Vein endothelial cell (primary cell): ENCODE results near the gene PLA1A. TPM values are rescaled to one million over a fixed set of nuclear protein-coding genes. Genes with fewer than 3 reads are reported as not detected.

Source experiments
- total RNA-seq: library from RNA; depleted of rRNA; stranded (reverse); fragments of >200 nt; gene quantifications from 2 replicates; pipeline ENCODE4 v1.2.3, GENCODE V29; 2012

PLA1A gene, protein sequence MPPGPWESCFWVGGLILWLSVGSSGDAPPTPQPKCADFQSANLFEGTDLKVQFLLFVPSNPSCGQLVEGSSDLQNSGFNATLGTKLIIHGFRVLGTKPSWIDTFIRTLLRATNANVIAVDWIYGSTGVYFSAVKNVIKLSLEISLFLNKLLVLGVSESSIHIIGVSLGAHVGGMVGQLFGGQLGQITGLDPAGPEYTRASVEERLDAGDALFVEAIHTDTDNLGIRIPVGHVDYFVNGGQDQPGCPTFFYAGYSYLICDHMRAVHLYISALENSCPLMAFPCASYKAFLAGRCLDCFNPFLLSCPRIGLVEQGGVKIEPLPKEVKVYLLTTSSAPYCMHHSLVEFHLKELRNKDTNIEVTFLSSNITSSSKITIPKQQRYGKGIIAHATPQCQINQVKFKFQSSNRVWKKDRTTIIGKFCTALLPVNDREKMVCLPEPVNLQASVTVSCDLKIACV
- total RNA-seq: 0.96 and 1.3 TPM in 2 replicates

DNA sequence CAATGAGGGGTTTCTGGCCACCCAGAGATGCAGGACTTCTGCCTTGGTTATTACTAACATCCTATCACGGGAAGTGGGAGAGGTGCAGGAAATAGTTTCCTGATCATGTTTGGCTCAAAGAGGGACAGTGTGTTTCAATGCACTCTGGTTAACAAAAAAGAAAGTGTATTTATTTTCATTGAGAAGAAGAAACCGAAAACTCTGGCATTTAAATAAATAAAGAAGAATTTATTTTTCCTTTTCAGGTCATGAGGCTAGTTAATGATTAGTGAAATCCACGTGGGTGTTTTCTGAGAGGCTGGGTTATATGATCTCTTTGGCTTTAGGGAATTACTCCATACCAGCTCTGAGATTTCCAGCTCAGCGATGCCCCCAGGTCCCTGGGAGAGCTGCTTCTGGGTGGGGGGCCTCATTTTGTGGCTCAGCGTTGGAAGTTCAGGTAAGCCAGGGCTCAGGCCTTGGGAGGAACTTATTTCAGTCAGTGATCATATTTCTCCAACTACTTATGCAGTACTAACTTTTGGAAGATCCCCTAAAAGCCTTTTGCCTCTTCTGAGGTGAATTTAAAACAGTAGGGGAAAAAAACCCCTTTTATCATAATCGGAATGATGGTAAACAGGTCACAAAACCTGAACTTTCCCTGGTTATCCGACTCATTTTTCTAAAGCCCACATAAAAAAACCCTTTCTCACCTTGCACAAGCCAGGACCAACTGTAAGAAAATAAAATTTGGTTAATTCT is at the start of gene PLA1A:
PLA1A (plus strand) TSS at position 338 of the 741 bp plus-strand sequence; CDS start at position 367, 29 bp downstream.

DNA sequence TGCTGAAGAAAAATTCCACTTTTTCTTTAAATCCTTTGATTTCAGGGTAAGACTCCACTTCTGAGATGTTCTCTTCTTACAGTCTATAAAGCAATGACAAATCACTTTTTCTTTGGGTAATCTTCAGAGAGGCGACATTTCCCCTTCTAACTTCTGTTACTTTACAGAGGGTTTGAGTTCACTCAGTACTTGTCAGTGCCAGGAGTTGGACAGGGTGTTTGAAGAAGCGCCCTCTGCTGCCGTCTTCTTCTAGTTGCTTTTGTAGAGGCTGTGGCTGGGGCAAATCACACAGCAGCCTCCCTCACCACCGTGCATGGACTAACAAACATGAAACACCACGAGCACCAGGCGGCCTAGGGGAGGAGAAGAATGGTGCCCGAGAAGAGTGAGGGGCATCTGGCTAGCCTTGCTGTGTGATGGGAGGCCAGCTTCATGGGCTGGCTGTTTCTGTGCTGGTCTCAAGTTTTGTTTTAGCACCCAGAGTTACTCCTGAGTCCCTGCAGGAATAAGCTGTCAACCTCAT is 38.2 kb upstream of the PLA1A start, which contains the start of gene CD80:
CD80 (minus strand) TSS at position 174 of the 523 bp plus-strand sequence. CDS start 1,886 bp downstream, outside the sequence.

DNA sequence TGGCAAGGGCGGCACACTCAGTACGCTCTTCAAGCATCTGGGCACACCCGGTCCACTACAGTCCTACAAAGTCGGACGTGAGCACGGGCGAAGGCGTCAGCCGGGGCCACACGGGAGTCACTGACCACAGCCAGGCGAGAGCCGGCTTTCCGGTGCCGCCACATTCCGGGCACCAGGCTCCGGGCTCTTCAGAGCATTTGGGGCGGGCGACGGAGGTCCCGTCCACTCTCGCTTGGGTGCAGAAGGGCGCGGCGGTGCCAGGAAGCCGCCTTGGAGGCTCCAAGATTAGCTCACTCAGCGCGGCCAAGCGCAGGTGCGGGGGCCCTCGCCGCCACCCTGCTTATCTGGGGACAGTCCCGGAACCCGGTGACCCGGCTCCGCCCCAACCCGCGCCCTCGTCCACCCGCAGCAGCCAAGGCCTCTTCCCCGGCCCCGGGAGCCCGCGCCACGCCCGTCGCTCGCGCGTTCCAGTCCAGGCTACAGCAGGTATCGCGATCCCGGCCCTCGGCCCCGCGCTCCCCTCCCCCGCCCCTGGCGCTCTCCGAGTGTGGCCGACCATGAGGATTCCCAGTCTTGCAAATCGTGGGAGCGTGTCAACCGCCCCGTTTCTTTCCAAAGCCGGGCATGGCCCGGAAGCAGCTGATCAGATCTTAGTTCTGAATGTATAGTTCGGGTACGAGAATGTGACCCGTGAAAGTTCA is 18.2 kb upstream of the PLA1A start, which contains the start of gene ADPRH:
ADPRH (plus strand) TSS at position 127 of the 701 bp plus-strand sequence. CDS start 2,678 bp downstream, outside the sequence.

DNA sequence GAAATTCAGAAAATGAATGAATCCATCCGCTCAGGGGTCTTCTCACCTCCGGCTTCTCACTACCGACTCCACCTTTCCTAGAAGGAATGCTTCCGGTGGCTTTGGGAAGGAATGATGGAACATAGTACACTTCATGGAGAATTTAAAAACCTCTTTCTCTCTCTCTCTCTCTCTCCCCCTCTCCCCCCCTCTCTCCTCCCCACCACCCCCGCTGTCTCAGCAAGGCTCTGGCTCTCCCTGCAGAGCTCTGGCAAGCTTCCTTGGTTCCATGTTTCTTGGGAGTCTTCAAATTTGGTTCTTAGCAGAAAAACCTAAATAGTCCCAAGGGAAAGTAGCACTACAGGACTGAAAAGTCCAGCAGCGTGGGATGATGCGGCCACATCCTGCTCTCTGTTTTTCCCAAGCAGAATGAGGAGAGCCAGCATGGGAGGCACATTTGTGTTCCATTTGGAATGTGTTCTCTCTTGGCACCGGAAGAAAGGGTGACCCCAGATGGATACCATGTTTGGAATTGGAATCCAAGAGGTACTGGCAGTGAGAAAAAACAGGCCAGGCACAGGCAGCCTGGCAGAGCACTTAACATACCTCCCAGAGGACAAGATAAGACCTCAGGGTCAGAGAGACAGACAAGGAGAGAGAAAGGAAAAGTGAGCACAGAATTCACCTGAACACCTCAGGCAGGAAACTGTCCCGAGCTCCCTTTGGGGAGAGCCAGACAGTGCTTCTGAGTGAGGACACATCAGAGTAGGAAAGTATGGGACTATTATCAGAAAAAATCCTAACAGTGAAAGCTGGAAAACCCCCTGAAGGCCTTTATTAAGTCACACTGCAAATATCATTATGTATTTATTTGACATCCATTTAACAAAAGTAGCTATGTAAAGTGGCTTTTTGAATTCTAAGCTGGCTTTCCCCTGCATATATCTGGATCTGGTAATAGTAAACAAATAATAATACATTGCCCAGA is 63.1 kb downstream of the PLA1A start, which contains the start of gene POPDC2:
POPDC2 (minus strand) TSS at position 116 of the 967 bp plus-strand sequence. CDS start 166 bp downstream, outside the sequence.

DNA sequence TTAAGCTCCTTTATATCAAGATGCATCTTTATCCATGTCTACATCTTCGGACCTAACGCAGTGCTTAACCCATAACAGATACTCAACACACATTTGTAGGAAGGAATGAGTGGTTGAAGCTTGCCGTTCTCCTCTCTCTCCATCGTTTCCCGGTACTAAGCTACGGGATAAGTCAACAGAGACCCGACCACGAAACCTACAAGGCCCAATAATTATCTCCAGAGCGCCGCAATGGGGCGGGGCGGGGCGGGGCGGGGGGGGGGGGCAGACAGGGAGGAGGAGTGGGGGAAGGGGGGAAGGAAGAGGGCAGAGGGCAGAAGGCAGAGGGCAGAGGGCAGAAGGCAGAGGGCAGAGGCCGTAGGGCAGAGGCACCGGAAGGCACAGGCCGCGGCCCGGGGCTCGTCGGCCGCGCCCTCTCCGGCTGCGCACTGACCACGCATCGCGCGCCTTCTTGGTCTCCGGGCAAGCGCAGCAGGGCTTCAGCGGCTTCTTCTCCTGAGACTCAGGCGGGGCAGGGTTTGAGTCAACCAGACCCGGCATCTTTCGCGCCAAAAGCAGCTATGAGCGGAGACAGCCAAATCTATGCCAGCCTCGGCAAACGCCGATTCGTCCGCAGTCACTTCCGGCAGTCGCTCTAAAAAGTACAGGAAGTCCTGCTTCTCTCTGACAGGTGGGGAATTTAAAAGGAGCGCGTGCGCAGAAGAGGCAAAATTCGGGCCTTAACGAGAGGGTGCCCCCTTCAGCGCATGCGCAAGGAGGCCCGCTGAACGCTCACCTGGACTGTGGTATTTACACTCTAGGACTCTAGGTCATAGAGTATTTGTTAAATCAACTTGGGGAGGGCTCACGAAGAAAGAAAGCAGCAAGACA is 79.3 kb downstream of the PLA1A start, which contains the start of gene COX17:
COX17 (minus strand) TSS at position 636 of the 870 bp plus-strand sequence; CDS start at position 540, 96 bp downstream.

Other genes with a start within 250 kb of the PLA1A start
- 44.1 and 46.0 TPM in 2 replicates for gene TMEM39A, start 134.3 kb upstream of the PLA1A start, total RNA-seq
- gene POGLUT1, start 128.9 kb upstream of the PLA1A start, total RNA-seq: 14.7 and 25.2 TPM in 2 replicates
- gene TIMMDC1, start 99.3 kb upstream of the PLA1A start, total RNA-seq: 35.6 and 44.7 TPM in 2 replicates
- not detected in 2 replicates for gene CD80, start 38.3 kb upstream of the PLA1A start, total RNA-seq
- 5.9 and 9.2 TPM in 2 replicates for gene ADPRH, start 18.4 kb upstream of the PLA1A start, total RNA-seq
- 0.33 and 0.48 TPM in 2 replicates for gene POPDC2, start 62.7 kb downstream of the PLA1A start, total RNA-seq
- gene COX17, start 79.5 kb downstream of the PLA1A start, total RNA-seq: 8.9 and 10.5 TPM in 2 replicates
- gene CFAP91, start 105.1 kb downstream of the PLA1A start, total RNA-seq: 0.10 and 0.33 TPM in 2 replicates
- 0.38 TPM in 1 of 2 replicates, not detected in the other for gene NR1I2, start 184.2 kb downstream of the PLA1A start, total RNA-seq